Lower lobe of right lung (tissue), 2 donors: ENCODE measurements around the gene TLL2. TPM values are rescaled to one million over a fixed set of nuclear protein-coding genes. Genes with fewer than 3 reads are reported as not detected.

Source experiments
- ATAC-seq, 2 donors: fragments of 200-7000 bp; cut with Tn5 transposase; one replicate each; pipeline ENCODE4 v1.9.1; 2020 to 2022; ENCODE audit warnings: mild to moderate bottlenecking in 2 of 2, moderate library complexity in 2 of 2
- DNase-seq: peaks from one replicate; pipeline ENCODE4 v3.0.0-alpha.2; 2020
- H3K27ac ChIP-seq: fragments of 200-600 bp; one replicate; pipeline ENCODE4 v1.8.0; 2022
- H3K27me3 ChIP-seq: fragments of 200-600 bp; one replicate; pipeline ENCODE4 v1.8.0; 2022; ENCODE audit warnings: low read depth
- H3K36me3 ChIP-seq: fragments of 200-600 bp; one replicate; pipeline ENCODE4 v1.8.0; 2022; ENCODE audit warnings: mild to moderate bottlenecking
- H3K4me1 ChIP-seq: fragments of 200-600 bp; one replicate; pipeline ENCODE4 v1.8.0; 2022
- H3K4me3 ChIP-seq: fragments of 200-600 bp; one replicate; pipeline ENCODE4 v1.8.0; 2022; ENCODE audit warnings: mild to moderate bottlenecking
- H3K9me3 ChIP-seq: fragments of 200-600 bp; one replicate; pipeline ENCODE4 v1.8.0; 2022
- intact Hi-C: fragments of 100-400 bp; cut with DNase I; formaldehyde crosslinking; loops from one replicate; pipeline ENCODE4 v1.11.0; 2022
- total RNA-seq: library from RNA; stranded (reverse); fragmentation: NEBNext Ultra II Directional; extraction: Animal tissue kit (Norgen Biotek cat#: 25700); gene quantifications from one replicate; pipeline ENCODE4 v1.2.1, GENCODE V29; 2021
- TF ChIP-seq, protein P1 (sequence below): fragments of 200-600 bp; IDR thresholded peaks from one replicate; pipeline ENCODE4 v1.8.0; 2022; ENCODE audit warnings: antibody characterized with exemption, mild to moderate bottlenecking
- donor health status: DM: no; HTN: yes; CAD: no; lungs with severe emphysema.

TLL2 gene
- total RNA-seq, 1 donor from 2014 or later: not detected

- ATAC-seq: no peak
- peaks cover 21% of the 10 kb centered on the region for H3K27me3 ChIP-seq
These were observed 39.9 kb downstream of the TLL2 start for GRCh38 chr10:96473866-96474265.

GRCh38 chr10:96470116-96470743 lies 43.5 kb downstream of the TLL2 start:
- Histone ChIP-seq H3K4me3 (no peak overlapping the region), H3K9me3 (no peaks in the 10 kb centered on the region), H3K36me3 (no peaks in the 10 kb centered on the region), H3K27ac (no peak overlapping the region), H3K4me1 (no peaks in the 10 kb centered on the region), H3K27me3 (peaks cover 21% of the 10 kb centered on the region)
- TF ChIP-seq, protein P1, sequence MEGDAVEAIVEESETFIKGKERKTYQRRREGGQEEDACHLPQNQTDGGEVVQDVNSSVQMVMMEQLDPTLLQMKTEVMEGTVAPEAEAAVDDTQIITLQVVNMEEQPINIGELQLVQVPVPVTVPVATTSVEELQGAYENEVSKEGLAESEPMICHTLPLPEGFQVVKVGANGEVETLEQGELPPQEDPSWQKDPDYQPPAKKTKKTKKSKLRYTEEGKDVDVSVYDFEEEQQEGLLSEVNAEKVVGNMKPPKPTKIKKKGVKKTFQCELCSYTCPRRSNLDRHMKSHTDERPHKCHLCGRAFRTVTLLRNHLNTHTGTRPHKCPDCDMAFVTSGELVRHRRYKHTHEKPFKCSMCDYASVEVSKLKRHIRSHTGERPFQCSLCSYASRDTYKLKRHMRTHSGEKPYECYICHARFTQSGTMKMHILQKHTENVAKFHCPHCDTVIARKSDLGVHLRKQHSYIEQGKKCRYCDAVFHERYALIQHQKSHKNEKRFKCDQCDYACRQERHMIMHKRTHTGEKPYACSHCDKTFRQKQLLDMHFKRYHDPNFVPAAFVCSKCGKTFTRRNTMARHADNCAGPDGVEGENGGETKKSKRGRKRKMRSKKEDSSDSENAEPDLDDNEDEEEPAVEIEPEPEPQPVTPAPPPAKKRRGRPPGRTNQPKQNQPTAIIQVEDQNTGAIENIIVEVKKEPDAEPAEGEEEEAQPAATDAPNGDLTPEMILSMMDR: peak; percentile 34
- DNase-seq (no peak), ATAC-seq (peak in 1 of 2 donors; percentile 44)
- intact Hi-C loops: no loop called here

More at GRCh38 chr10:96473866-96474265, 39.9 kb downstream of the TLL2 start:
- intact Hi-C loops: no loop called here
- Histone ChIP-seq H3K4me3 (no peak overlapping the region), H3K27ac (no peak overlapping the region), H3K9me3 (no peaks in the 10 kb centered on the region), H3K4me1 (no peaks in the 10 kb centered on the region), H3K36me3 (no peaks in the 10 kb centered on the region)
- no peak for DNase-seq
- TF ChIP-seq, protein P1: no peak

DNA sequence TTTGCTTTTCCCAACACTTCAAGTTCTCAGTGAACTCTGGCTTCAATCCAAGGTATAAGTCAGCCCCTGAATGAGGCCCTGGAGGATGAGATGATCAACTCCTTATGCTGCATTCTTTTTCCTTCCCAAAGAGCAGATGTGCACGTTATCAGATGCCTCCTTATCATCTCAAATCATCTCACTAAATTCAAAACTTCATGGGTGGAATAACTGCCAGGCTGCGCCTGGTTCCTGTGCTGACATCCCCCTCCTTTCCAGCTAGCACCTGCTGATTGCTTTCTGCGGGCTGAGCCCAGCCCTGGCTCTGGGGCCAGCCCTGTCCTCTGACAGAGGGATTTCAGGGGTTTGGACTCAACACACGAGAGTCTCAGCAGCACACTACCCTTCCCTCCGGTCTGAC lies 44.9 kb downstream of the TLL2 start:
- intact Hi-C loops: no loop called here
- no peak overlapping the region for H3K27ac ChIP-seq
- H3K9me3 ChIP-seq: no peaks in the 10 kb centered on the region
- ATAC-seq: no peak
- H3K4me3 ChIP-seq: no peak overlapping the region
- TF ChIP-seq, protein P1: no peak
- H3K27me3 ChIP-seq: peaks cover 19% of the 10 kb centered on the region
- no peaks in the 10 kb centered on the region for H3K4me1 ChIP-seq
- no peaks in the 10 kb centered on the region for H3K36me3 ChIP-seq
- DNase-seq: no peak

DNA sequence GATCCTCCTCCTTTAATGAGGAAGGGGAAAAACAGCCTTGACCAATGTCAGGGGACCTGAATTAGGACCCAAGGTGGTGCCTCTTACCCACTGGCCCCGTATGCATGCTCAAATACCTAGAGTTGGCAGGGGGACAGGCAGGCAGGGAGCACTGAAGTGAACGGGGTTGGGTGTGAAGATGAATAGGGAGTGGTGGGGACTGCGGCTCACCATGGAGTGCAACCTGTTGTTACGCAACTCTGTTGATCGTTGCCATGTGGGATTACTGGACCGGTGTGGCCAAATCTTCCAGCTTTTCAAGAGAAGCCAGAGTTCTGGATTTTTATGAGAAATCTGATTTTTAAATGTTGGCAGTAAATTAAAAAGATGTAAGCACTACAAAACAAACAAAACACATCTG lies 48.1 kb downstream of the TLL2 start:
- no peaks in the 10 kb centered on the region for H3K9me3 ChIP-seq
- H3K27ac ChIP-seq: no peak overlapping the region
- H3K4me3 ChIP-seq: no peak overlapping the region
- H3K36me3 ChIP-seq: no peaks in the 10 kb centered on the region
- ATAC-seq (no peak), DNase-seq (no peak)
- TF ChIP-seq, protein P1: no peak
- peaks cover 10% of the 10 kb centered on the region for H3K27me3 ChIP-seq
- intact Hi-C loops: no loop called here
- no peaks in the 10 kb centered on the region for H3K4me1 ChIP-seq

DNA sequence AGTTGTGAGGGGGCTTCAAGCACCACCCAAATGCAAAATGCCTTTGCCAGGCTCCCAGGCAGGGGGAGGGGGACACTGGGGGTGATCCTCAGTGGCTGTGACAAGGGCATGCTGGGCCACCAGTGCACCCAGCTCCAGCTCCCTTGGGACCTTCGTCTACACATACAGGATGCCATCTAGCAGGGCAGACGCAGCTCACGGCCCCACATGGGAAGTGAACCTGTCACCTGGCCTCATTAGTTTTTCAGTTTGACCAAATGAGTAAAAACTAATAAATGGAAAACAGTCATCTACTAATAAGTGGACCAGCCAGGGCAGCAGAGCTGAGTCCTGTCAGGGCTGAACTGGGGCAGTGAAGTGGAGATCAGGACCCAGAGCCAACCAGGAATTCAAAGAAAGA lies 50.2 kb downstream of the TLL2 start:
- peaks cover 5% of the 10 kb centered on the region for H3K27me3 ChIP-seq
- H3K9me3 ChIP-seq: no peaks in the 10 kb centered on the region
- H3K4me3 ChIP-seq: no peak overlapping the region
- H3K4me1 ChIP-seq: no peaks in the 10 kb centered on the region
- H3K27ac ChIP-seq: no peak overlapping the region
- intact Hi-C loops: no loop called here
- no peaks in the 10 kb centered on the region for H3K36me3 ChIP-seq
- TF ChIP-seq, protein P1: no peak
- ATAC-seq (no peak), DNase-seq (no peak)
